C4-2B (cell line): ENCODE results near the gene ZNF391.

ENCODE experiments used
- H3K27ac ChIP-seq: fragments of 450-650 bp; 2 replicates; pipeline ENCODE4 v1.5.1; 2017
- ZFX ChIP-seq: fragments of 450-650 bp; IDR thresholded peaks from 2 replicates; pipeline ENCODE4 v1.6.1; 2017
- TF ChIP-seq, protein P1 (sequence below): fragments of 450-650 bp; conservative IDR thresholded peaks from 2 replicates; pipeline ENCODE4 v1.5.1; 2017; ENCODE audit warnings: mild to moderate bottlenecking

ZNF391 gene

DNA sequence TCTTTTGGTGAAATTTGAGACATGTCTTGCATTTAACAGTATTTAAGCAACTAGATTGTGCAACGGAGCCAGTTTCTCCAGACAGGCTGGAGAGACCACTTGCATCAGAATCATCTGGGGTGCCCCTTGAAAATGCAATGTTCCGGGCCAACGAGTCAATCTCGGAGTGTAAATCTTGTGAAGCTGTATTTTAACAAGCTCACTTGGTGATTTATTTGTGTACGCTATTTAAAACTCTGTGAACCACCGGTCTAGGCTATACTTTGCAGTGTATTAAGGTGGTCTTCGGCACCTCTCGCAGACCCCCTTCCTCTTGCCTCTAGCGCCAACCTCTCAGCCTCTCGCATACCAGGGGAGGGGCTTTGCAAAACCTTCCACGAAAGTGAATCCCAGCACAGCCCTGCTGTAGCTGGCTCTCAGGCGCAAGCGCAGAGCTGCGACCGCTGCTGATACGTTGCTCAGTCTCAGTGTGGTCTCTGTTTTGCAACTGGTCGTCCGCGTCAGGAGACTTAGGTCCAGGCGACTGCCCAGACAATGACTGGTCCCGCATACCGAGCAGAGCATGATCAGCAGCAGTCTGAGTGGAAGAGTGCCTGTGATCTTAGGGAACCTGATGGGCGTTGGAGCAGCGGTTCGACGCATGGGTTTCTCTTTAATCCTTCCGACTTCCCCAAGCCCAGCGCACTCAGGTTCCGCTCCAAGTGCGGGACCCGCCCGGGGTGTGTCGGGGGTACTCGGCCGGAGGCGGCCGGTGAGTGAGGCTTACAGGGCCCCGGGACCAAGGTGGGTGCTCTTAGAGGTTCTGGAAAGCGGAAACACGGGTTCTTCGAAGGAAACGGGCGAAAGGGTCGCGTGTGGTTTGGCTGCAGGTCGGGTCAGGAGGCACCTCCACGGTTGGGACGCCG lies at the start of gene ZNF391:
Gene ZNF391, plus strand, starts transcription at position 467 of the 905 bp plus-strand sequence. CDS start 11,612 bp downstream, outside the sequence.
- H3K27ac ChIP-seq: peak within 1 kb of the TSS; percentile 80
- TF ChIP-seq ZFX: peak; percentile 57
- TF ChIP-seq, protein P1, sequence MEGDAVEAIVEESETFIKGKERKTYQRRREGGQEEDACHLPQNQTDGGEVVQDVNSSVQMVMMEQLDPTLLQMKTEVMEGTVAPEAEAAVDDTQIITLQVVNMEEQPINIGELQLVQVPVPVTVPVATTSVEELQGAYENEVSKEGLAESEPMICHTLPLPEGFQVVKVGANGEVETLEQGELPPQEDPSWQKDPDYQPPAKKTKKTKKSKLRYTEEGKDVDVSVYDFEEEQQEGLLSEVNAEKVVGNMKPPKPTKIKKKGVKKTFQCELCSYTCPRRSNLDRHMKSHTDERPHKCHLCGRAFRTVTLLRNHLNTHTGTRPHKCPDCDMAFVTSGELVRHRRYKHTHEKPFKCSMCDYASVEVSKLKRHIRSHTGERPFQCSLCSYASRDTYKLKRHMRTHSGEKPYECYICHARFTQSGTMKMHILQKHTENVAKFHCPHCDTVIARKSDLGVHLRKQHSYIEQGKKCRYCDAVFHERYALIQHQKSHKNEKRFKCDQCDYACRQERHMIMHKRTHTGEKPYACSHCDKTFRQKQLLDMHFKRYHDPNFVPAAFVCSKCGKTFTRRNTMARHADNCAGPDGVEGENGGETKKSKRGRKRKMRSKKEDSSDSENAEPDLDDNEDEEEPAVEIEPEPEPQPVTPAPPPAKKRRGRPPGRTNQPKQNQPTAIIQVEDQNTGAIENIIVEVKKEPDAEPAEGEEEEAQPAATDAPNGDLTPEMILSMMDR: no peak

DNA sequence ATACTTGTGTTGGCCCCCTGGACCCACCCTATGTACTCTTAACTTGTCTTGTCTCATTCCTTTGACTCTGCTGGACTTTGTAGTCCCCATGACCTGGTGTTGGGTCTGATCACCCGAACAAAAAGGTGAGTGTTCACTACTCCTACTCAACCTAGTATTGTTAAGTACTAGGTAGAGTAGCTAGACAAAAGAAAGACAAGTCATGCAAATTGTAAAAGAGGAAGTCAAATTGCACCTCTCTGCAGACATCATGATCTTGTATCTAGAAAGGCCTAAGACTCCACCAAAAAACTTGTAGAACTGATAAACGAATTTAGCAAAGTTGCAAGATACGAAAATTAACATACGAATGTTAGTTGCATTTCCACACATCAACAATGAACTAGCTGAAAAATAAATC lies 35.7 kb upstream of the ZNF391 start:
- TF ChIP-seq ZFX: no peak
- TF ChIP-seq, protein P1: no peak
- H3K27ac ChIP-seq: no peak overlapping the region

DNA sequence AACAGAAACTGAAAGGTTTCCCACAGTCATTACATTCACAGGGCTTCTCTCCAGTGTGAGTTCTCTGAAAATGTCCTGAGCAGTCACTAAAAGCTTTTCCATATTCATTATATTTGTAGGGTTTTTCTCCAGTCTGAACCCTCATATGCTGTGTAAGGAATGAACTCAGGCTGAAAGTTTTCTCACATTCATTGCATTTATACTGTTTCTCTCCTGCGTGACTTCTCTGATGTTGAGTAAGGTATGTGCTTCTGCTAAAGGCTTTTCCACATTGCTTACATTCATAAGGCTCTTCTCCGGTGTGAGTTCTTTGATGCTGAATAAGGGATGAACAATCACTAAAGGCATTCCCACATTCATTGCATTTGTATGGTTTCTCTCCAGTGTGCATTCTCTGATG lies 29.8 kb upstream of the ZNF391 start:
- TF ChIP-seq ZFX: no peak
- TF ChIP-seq, protein P1: no peak
- no peak overlapping the region for H3K27ac ChIP-seq

DNA sequence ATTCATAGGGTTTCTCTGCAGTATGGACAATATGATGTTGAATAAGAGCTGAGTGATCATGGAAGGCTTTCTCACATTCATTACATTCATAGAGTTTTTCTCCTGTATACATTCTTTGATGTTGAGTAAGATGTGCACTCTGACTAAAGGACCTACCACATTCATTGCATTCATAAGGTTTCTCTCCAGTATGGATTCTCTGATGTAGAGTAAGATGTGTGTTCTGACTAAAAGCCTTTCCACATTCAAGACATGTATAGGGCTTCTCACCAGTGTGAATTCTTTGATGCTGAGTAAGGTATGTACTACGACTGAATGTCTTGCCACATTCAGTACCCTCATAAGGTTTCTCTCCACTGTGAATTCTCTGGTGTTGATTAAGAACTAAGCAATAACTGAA lies 29.3 kb upstream of the ZNF391 start:
- no peak overlapping the region for H3K27ac ChIP-seq
- TF ChIP-seq ZFX: no peak
- TF ChIP-seq, protein P1: no peak

DNA sequence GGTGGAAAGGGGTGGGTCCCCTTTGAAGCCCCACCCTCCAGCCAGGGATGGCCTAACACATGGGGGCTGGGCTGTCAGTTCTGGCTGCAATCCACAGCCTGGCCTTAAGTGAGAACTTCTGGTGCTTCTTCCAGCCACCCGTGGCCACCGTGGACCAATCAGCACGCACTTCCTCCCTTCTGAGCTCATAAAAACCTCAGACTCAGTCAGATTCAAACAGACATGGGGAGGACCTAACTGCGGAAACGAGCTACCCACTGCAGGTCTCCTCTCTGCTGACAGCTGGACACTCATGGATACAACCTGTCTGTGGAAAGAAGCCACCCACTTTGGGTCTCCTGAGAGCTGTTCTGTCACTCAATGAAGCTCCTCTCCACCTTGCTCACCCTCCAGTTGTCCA lies 20.4 kb upstream of the ZNF391 start:
- H3K27ac ChIP-seq: no peak overlapping the region
- TF ChIP-seq ZFX: no peak
- TF ChIP-seq, protein P1: no peak

DNA sequence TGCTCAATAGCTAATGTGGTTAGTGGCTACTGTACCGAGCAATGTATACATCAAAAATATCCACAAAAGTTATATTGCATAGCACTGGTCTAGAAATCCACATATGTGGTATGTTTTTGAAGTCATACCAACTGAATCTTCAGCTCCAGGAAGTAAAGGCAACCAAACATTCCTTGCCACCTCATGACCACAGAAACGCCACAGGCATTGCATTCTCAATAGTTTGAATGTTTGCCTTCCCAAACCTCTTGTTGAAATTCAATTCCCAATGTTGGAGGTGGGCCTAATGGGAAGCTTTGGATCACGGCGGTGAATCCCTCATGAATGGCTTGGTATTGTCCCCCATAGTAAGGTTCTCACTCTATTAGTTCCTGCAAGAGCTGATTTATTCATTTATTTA lies 18.2 kb upstream of the ZNF391 start:
- no peak overlapping the region for H3K27ac ChIP-seq
- TF ChIP-seq ZFX: no peak
- TF ChIP-seq, protein P1: no peak

DNA sequence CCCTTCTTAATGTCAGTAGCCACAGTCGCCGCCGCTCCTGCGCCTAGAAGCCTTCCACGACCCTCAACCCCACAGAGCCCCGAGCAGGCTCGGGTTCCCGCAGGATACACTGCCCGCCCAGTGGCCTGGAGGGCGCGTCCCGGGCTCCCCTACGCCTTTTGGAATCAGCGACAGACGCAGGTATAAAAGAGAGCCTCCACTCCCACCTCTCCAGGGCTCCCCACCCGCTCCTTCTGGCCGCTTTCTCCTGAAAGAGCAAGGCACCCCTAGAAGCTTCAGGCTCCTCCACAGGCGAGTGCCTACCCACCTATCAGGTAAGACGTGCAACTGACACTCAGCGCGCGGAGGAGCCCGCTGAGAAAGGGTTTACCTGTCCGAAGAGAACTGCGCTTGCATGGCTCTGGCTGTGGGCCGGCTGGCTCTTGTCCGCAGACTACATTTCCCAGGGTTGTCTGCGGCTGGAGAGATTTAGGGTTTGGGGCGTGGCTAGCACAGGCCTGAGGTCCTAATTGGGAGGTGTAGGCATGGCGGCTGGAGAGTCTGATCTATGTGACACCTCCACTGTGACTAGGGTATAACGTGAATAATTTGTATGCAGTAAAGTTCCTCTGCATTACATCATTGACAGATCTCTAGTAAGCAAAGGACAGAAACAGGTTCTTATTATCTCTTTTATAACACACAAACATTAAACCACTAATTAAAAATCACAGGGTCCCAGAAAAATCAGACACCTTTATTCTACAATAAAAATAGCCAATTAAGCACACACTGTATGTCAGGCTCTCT lies 13.5 kb upstream of the ZNF391 start:
- TF ChIP-seq, protein P1: no peak
- no peak for TF ChIP-seq ZFX
- H3K27ac ChIP-seq: peak overlapping the region; percentile 15; the same call in 1 of the 2 replicates
